BJ (cell line): ENCODE measurements around the gene STIM1. TPM values are rescaled to one million over a fixed set of nuclear protein-coding genes. Genes with fewer than 3 reads are reported as not detected.

ENCODE experiments used
- CTCF ChIA-PET: fragments of 350-600 bp; formaldehyde crosslinking; extraction: SDS; loops from one replicate; lab custom pipeline; 2021; ENCODE audit warnings: antibody characterized with exemption, inconsistent platforms; lab: Yijun Ruan, JAX
- POLR2A ChIA-PET: fragments of 300-600 bp; sonication (Branson Sonifier 250); formaldehyde crosslinking; extraction: SDS; loops from one replicate; lab custom pipeline; 2021; ENCODE audit warnings: antibody characterized with exemption; lab: Charles Lee
- DNase-seq: peaks from one replicate; pipeline ENCODE4 v3.0.0-alpha.2; 2011; ENCODE audit warnings: low read depth
- H3K27me3 ChIP-seq: 2 replicates; pipeline ENCODE4 v1.6.0; 2011; ENCODE audit warnings: low read length; ENCODE audit not compliant: control insufficient read depth, insufficient read depth
- H3K36me3 ChIP-seq: 2 replicates; pipeline ENCODE4 v1.5.1; 2011; ENCODE audit warnings: low read length; ENCODE audit not compliant: control insufficient read depth, insufficient read depth
- H3K4me3 ChIP-seq: 2 replicates; pipeline ENCODE4 v1.5.1; 2011; ENCODE audit warnings: low read depth, mild to moderate bottlenecking, control low read depth, low read length
- CTCF ChIP-seq: IDR thresholded peaks from 2 replicates; pipeline ENCODE4 v1.5.1; 2011; ENCODE audit warnings: low read depth, mild to moderate bottlenecking, control low read depth, inconsistent platforms, low read length, moderate library complexity; ENCODE audit not compliant: insufficient read depth
- polyA plus RNA-seq: library from polyadenylated mRNA; depleted of rRNA; stranded (reverse); fragments of >200 nt; gene quantifications from 2 replicates; pipeline ENCODE4 v1.2.3, GENCODE V29; 2011

STIM1 gene
- polyA plus RNA-seq, 1 experiment: 54.6 TPM

- H3K36me3 ChIP-seq: no peaks in the 10 kb centered on the region
- no peak overlapping the region for H3K4me3 ChIP-seq
- H3K27me3 ChIP-seq: no peaks in the 10 kb centered on the region
- TF ChIP-seq CTCF: no peak
- no peak for DNase-seq
- CTCF ChIA-PET: no interaction called here
- POLR2A ChIA-PET: no interaction called here
Measured at GRCh38 chr11:3922056-3922455, 66.6 kb downstream of the STIM1 start.

DNA sequence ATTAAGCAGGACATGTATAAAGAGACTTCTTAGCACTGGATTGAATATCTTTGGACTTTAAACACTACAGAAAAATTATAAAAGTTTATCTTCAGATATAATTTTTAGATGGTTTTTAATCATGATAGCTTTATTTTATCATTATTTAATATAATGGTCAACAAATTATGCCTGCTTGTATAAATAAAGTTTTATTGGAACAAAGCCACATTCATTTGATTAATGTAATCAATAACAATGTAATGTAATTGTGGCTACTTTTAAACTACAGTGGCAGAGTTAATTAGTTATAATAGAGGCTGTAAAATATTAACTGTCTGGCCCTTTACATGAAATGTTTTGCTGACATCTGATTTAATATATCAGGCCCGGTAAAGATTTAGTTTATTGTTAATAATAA lies 70.0 kb downstream of the STIM1 start:
- H3K4me3 ChIP-seq: no peak overlapping the region
- ChIA-PET CTCF (interaction anchor here (0.8 to 2.4 kb wide), 3 partner anchors 11 to 147 kb away, joined by 4 to 11 read pairs (median 6); partner anchors contain the start of gene STIM1), POLR2A (no interaction called here)
- no peak for TF ChIP-seq CTCF
- no peaks in the 10 kb centered on the region for H3K27me3 ChIP-seq
- DNase-seq: no peak
- no peaks in the 10 kb centered on the region for H3K36me3 ChIP-seq

- no peak for TF ChIP-seq CTCF
- H3K27me3 ChIP-seq: no peaks in the 10 kb centered on the region
- H3K4me3 ChIP-seq: no peak overlapping the region
- no peaks in the 10 kb centered on the region for H3K36me3 ChIP-seq
- ChIA-PET POLR2A (no interaction called here), CTCF (interaction anchor here (0.8 to 2.4 kb wide), 7 partner anchors 13 to 146 kb away, joined by 3 to 11 read pairs (median 4); partner anchors contain the start of gene STIM1)
- DNase-seq: no peak
Measured at GRCh38 chr11:3926458-3927095, 71.1 kb downstream of the STIM1 start.

DNA sequence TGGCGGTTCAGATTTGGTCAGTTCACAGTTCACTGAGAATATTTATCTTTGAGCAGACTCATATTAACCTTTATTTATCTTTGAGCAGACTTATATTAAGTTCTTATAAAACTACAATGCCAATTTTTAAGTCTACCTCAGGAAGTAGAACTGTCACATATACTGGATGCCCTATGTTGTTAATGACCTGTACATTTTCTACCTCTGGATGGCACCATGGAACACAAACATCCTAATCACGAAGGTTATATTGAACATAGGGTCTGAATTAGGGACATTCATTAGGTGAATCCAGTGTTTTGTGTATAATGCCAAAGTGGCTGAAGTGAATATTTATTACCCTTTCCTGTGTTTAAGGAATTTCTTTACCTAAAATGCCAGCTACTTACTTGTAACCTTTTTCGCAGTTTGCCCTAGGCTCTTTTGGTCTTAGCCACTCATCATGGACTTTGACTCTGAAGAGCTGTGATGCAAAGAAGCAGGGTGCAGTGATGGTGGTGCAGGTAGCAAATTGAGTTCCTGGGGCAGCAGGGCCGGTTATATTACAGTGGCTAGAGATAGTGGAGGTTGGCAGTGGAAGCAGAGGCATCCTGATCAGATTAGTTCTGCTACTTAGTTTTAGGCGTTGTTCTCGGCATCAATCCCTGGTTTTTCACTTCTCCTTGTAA lies 71.8 kb downstream of the STIM1 start:
- TF ChIP-seq CTCF: no peak

DNA sequence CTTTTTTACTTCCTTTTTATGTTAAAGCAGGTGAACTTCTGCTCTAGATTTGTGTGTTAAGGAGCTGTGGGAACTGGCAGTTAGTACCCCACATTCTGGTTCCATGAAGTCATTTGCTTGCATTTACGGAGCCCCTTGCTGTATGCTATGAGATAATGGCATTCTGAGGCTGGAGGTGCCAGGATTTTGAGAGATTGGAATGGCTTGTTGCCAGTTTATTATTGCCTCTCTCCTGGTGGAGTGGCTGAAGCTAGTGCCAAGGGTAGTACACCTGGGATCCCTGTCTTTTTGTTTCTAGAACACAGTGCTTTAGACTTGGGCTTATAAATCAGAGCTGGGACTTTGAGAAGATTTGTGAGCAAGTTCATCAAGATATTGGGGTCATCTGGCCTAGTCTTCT lies 73.8 kb downstream of the STIM1 start:
- no peaks in the 10 kb centered on the region for H3K27me3 ChIP-seq
- H3K4me3 ChIP-seq: no peak overlapping the region
- ChIA-PET POLR2A (no interaction called here), CTCF (interaction anchor here (1.2 kb wide), 1 partner anchor 10 kb away, joined by 4 read pairs; no protein-coding TSS in a partner anchor)
- DNase-seq: no peak
- TF ChIP-seq CTCF: no peak
- no peaks in the 10 kb centered on the region for H3K36me3 ChIP-seq

More for the DNA sequence above, 71.8 kb downstream of the STIM1 start:
- ChIA-PET POLR2A (no interaction called here), CTCF (interaction anchor here (0.8 to 2.4 kb wide), 7 partner anchors 12 to 145 kb away, joined by 3 to 11 read pairs (median 4); partner anchors contain the start of gene STIM1)
- H3K4me3 ChIP-seq: no peak overlapping the region
- DNase-seq: no peak
- H3K36me3 ChIP-seq: no peaks in the 10 kb centered on the region
- no peaks in the 10 kb centered on the region for H3K27me3 ChIP-seq
